ENCODE data around the gene IRF4.

Gene IRF4

GRCh38 chr6:408148-408547 lies 16.6 kb downstream of the IRF4 start:
- Histone ChIP-seq H3K4me1 (ENCODE audit: control insufficient read depth, insufficient read depth, low read length) (peaks cover 8% of the 10 kb centered on the region), H3K36me3 (ENCODE audit: control insufficient read depth, insufficient read depth, low read length, severe bottlenecking) (no peaks in the 10 kb centered on the region), H3K27me3 (replicated peaks; ENCODE audit: control insufficient read depth, insufficient read depth, low read length) (no peaks in the 10 kb centered on the region), H3K4me3 (ENCODE audit: low read length) (no peak overlapping the region), H3K9ac (ENCODE audit: low read length) (no peak overlapping the region), H3K9me3 (ENCODE audit: control insufficient read depth, low read length) (peaks cover 27% of the 10 kb centered on the region)
- DNase-seq (ENCODE audit: low read depth), result no peak

GRCh38 chr6:408599-409102 lies 17.1 kb downstream of the IRF4 start:
- Histone ChIP-seq H3K4me3 (ENCODE audit: low read length) (no peak overlapping the region), H3K9me3 (ENCODE audit: control insufficient read depth, low read length) (peaks cover 24% of the 10 kb centered on the region), H3K27me3 (replicated peaks; ENCODE audit: control insufficient read depth, insufficient read depth, low read length) (no peaks in the 10 kb centered on the region), H3K4me1 (ENCODE audit: control insufficient read depth, insufficient read depth, low read length) (peaks cover 8% of the 10 kb centered on the region), H3K36me3 (ENCODE audit: control insufficient read depth, insufficient read depth, low read length, severe bottlenecking) (no peaks in the 10 kb centered on the region), H3K9ac (ENCODE audit: low read length) (no peak overlapping the region)
- DNase-seq (ENCODE audit: low read depth), result peak; percentile 67

- H3K4me3 ChIP-seq (ENCODE audit: low read length), result no peak overlapping the region
- DNase-seq (ENCODE audit: low read depth), result no peak
- no peak overlapping the region for H3K9ac ChIP-seq (ENCODE audit: low read length)
- no peaks in the 10 kb centered on the region for H3K27me3 ChIP-seq (replicated peaks; ENCODE audit: control insufficient read depth, insufficient read depth, low read length)
- peaks cover 18% of the 10 kb centered on the region for H3K9me3 ChIP-seq (ENCODE audit: control insufficient read depth, low read length)
- peaks cover 8% of the 10 kb centered on the region for H3K4me1 ChIP-seq (ENCODE audit: control insufficient read depth, insufficient read depth, low read length)
- no peaks in the 10 kb centered on the region for H3K36me3 ChIP-seq (ENCODE audit: control insufficient read depth, insufficient read depth, low read length, severe bottlenecking)
Measured at GRCh38 chr6:409370-409972, 17.9 kb downstream of the IRF4 start.

GRCh38 chr6:410555-411395 lies 19.2 kb downstream of the IRF4 start:
- peaks cover 17% of the 10 kb centered on the region for H3K9me3 ChIP-seq (ENCODE audit: control insufficient read depth, low read length)
- H3K4me3 ChIP-seq (ENCODE audit: low read length), result no peak overlapping the region
- H3K9ac ChIP-seq (ENCODE audit: low read length), result no peak overlapping the region
- no peaks in the 10 kb centered on the region for H3K27me3 ChIP-seq (replicated peaks; ENCODE audit: control insufficient read depth, insufficient read depth, low read length)
- H3K36me3 ChIP-seq (ENCODE audit: control insufficient read depth, insufficient read depth, low read length, severe bottlenecking), result no peaks in the 10 kb centered on the region
- peaks cover 8% of the 10 kb centered on the region for H3K4me1 ChIP-seq (ENCODE audit: control insufficient read depth, insufficient read depth, low read length)
- no peak for DNase-seq (ENCODE audit: low read depth)

GRCh38 chr6:411402-412145 lies 20.0 kb downstream of the IRF4 start:
- Histone ChIP-seq H3K9me3 (ENCODE audit: control insufficient read depth, low read length) (peaks cover 18% of the 10 kb centered on the region), H3K9ac (ENCODE audit: low read length) (no peak overlapping the region), H3K36me3 (ENCODE audit: control insufficient read depth, insufficient read depth, low read length, severe bottlenecking) (no peaks in the 10 kb centered on the region), H3K4me1 (ENCODE audit: control insufficient read depth, insufficient read depth, low read length) (peaks cover 8% of the 10 kb centered on the region), H3K4me3 (ENCODE audit: low read length) (no peak overlapping the region), H3K27me3 (replicated peaks; ENCODE audit: control insufficient read depth, insufficient read depth, low read length) (no peaks in the 10 kb centered on the region)
- DNase-seq (ENCODE audit: low read depth), result no peak

GRCh38 chr6:412146-412886 lies 20.8 kb downstream of the IRF4 start:
- Histone ChIP-seq H3K4me1 (ENCODE audit: control insufficient read depth, insufficient read depth, low read length) (peaks cover 8% of the 10 kb centered on the region), H3K4me3 (ENCODE audit: low read length) (no peak overlapping the region), H3K27me3 (replicated peaks; ENCODE audit: control insufficient read depth, insufficient read depth, low read length) (no peaks in the 10 kb centered on the region), H3K36me3 (ENCODE audit: control insufficient read depth, insufficient read depth, low read length, severe bottlenecking) (no peaks in the 10 kb centered on the region), H3K9me3 (ENCODE audit: control insufficient read depth, low read length) (peaks cover 18% of the 10 kb centered on the region), H3K9ac (ENCODE audit: low read length) (no peak overlapping the region)
- no peak for DNase-seq (ENCODE audit: low read depth)

- H3K27me3 ChIP-seq (replicated peaks; ENCODE audit: control insufficient read depth, insufficient read depth, low read length), result peaks cover 5% of the 10 kb centered on the region
Measured at GRCh38 chr6:414447-414846, 22.9 kb downstream of the IRF4 start.

GRCh38 chr6:415087-415486 lies 23.5 kb downstream of the IRF4 start:
- DNase-seq (ENCODE audit: low read depth), result no peak
- no peaks in the 10 kb centered on the region for H3K36me3 ChIP-seq (ENCODE audit: control insufficient read depth, insufficient read depth, low read length, severe bottlenecking)
- peaks cover 5% of the 10 kb centered on the region for H3K27me3 ChIP-seq (replicated peaks; ENCODE audit: control insufficient read depth, insufficient read depth, low read length)
- H3K4me1 ChIP-seq (ENCODE audit: control insufficient read depth, insufficient read depth, low read length), result peaks cover 8% of the 10 kb centered on the region
- H3K9ac ChIP-seq (ENCODE audit: low read length), result no peak overlapping the region
- peaks cover 18% of the 10 kb centered on the region for H3K9me3 ChIP-seq (ENCODE audit: control insufficient read depth, low read length)
- H3K4me3 ChIP-seq (ENCODE audit: low read length), result no peak overlapping the region

More at GRCh38 chr6:414447-414846, 22.9 kb downstream of the IRF4 start:
- H3K36me3 ChIP-seq (ENCODE audit: control insufficient read depth, insufficient read depth, low read length, severe bottlenecking), result no peaks in the 10 kb centered on the region
- no peak overlapping the region for H3K9ac ChIP-seq (ENCODE audit: low read length)
- no peak overlapping the region for H3K4me3 ChIP-seq (ENCODE audit: low read length)
- no peak for DNase-seq (ENCODE audit: low read depth)
- peaks cover 8% of the 10 kb centered on the region for H3K4me1 ChIP-seq (ENCODE audit: control insufficient read depth, insufficient read depth, low read length)
- peaks cover 18% of the 10 kb centered on the region for H3K9me3 ChIP-seq (ENCODE audit: control insufficient read depth, low read length)

GRCh38 chr6:421211-421610 lies 29.7 kb downstream of the IRF4 start:
- Histone ChIP-seq H3K9me3 (ENCODE audit: control insufficient read depth, low read length) (peaks cover 11% of the 10 kb centered on the region), H3K27me3 (replicated peaks; ENCODE audit: control insufficient read depth, insufficient read depth, low read length) (peaks cover 5% of the 10 kb centered on the region), H3K9ac (ENCODE audit: low read length) (no peak overlapping the region), H3K4me3 (ENCODE audit: low read length) (no peak overlapping the region), H3K36me3 (ENCODE audit: control insufficient read depth, insufficient read depth, low read length, severe bottlenecking) (no peaks in the 10 kb centered on the region), H3K4me1 (ENCODE audit: control insufficient read depth, insufficient read depth, low read length) (peaks cover 16% of the 10 kb centered on the region)
- DNase-seq (ENCODE audit: low read depth), result no peak

GRCh38 chr6:422433-423054 lies 31.0 kb downstream of the IRF4 start:
- peak overlapping the region; percentile 62 for H3K9ac ChIP-seq (ENCODE audit: low read length)
- DNase-seq (ENCODE audit: low read depth), result peak; percentile 83

More at GRCh38 chr6:422433-423054, 31.0 kb downstream of the IRF4 start:
- H3K27me3 ChIP-seq (replicated peaks; ENCODE audit: control insufficient read depth, insufficient read depth, low read length), result peaks cover 5% of the 10 kb centered on the region
- peaks cover 16% of the 10 kb centered on the region for H3K4me1 ChIP-seq (ENCODE audit: control insufficient read depth, insufficient read depth, low read length)
- H3K9me3 ChIP-seq (ENCODE audit: control insufficient read depth, low read length), result peaks cover 10% of the 10 kb centered on the region
- H3K4me3 ChIP-seq (ENCODE audit: low read length), result no peak overlapping the region
- H3K36me3 ChIP-seq (ENCODE audit: control insufficient read depth, insufficient read depth, low read length, severe bottlenecking), result no peaks in the 10 kb centered on the region

Measured in adipocyte (in vitro differentiated cells).